ENCODE measurements around the gene CERS2. TPM values are rescaled to one million over a fixed set of nuclear protein-coding genes. Genes with fewer than 3 reads are reported as not detected.

CERS2 gene
- total RNA-seq, 1 donor from 2014 or later: 78.9 TPM

GRCh38 chr1:151010346-151010726, 35.7 kb upstream of the CERS2 start:
- TF ChIP-seq CTCF (IDR thresholded peaks at IDR 0.05; ENCODE audit: borderline replicate concordance): no peak
- Histone ChIP-seq H3K27ac (replicated peaks) (peak overlapping the region; percentile 94), H3K4me3 (no peak overlapping the region), H3K9me3 (replicated peaks) (no peaks in the 10 kb centered on the region), H3K4me1 (peaks cover 88% of the 10 kb centered on the region), H3K27me3 (ENCODE audit: low read depth) (no peaks in the 10 kb centered on the region), H3K36me3 (no peaks in the 10 kb centered on the region)
- no peak for DNase-seq
- intact Hi-C loops (cut with micrococcal nuclease): no loop called here

GRCh38 chr1:151009674-151010345, 35.2 kb upstream of the CERS2 start:
- H3K4me3 ChIP-seq: peak overlapping the region; percentile 79
- intact Hi-C loops (cut with micrococcal nuclease): loop anchor here (10.0 kb wide), 1 partner anchor 55 kb away; the partner anchor contains the start of gene MLLT11

GRCh38 chr1:151009206-151009587, 34.6 kb upstream of the CERS2 start:
- intact Hi-C loops (cut with micrococcal nuclease): loop anchor here (10.0 kb wide), 1 partner anchor 56 kb away; the partner anchor contains the start of gene MLLT11
- Histone ChIP-seq H3K36me3 (no peaks in the 10 kb centered on the region), H3K4me1 (peaks cover 92% of the 10 kb centered on the region), H3K9me3 (replicated peaks) (no peaks in the 10 kb centered on the region), H3K27ac (replicated peaks) (peak overlapping the region; percentile 94), H3K27me3 (ENCODE audit: low read depth) (no peaks in the 10 kb centered on the region), H3K4me3 (peak overlapping the region; percentile 79)
- no peak for DNase-seq
- TF ChIP-seq CTCF (IDR thresholded peaks at IDR 0.05; ENCODE audit: borderline replicate concordance): no peak

More at GRCh38 chr1:151009674-151010345, 35.2 kb upstream of the CERS2 start:
- TF ChIP-seq CTCF (IDR thresholded peaks at IDR 0.05; ENCODE audit: borderline replicate concordance): no peak
- Histone ChIP-seq H3K36me3 (no peaks in the 10 kb centered on the region), H3K4me1 (peaks cover 92% of the 10 kb centered on the region), H3K27ac (replicated peaks) (peak overlapping the region; percentile 94), H3K27me3 (ENCODE audit: low read depth) (no peaks in the 10 kb centered on the region), H3K9me3 (replicated peaks) (no peaks in the 10 kb centered on the region)
- DNase-seq: no peak

GRCh38 chr1:151008244-151009205, 33.9 kb upstream of the CERS2 start, which contains the start of gene PRUNE1:
PRUNE1 (plus strand) TSS chr1:151008449; CDS start chr1:151008633, 184 bp downstream.
- intact Hi-C loops (cut with micrococcal nuclease): loop anchor here (10.0 kb wide), 1 partner anchor 56 kb away; the partner anchor contains the start of gene MLLT11
- no peak for TF ChIP-seq CTCF (IDR thresholded peaks at IDR 0.05; ENCODE audit: borderline replicate concordance)
- H3K4me3 ChIP-seq: peak within 1 kb of the TSS; percentile 79
- H3K4me1 ChIP-seq: peaks cover 93% of the 10 kb centered on the region
- H3K27ac ChIP-seq (replicated peaks): peak within 1 kb of the TSS; percentile 94
- H3K36me3 ChIP-seq: no peaks in the 10 kb centered on the region
- H3K9me3 ChIP-seq (replicated peaks): no peaks in the 10 kb centered on the region
- peak; percentile 97 for DNase-seq
- no peaks in the 10 kb centered on the region for H3K27me3 ChIP-seq (ENCODE audit: low read depth)

GRCh38 chr1:151007853-151008243, 33.2 kb upstream of the CERS2 start:
- no peak for DNase-seq
- no peaks in the 10 kb centered on the region for H3K27me3 ChIP-seq (ENCODE audit: low read depth)
- peak overlapping the region; percentile 79 for H3K4me3 ChIP-seq
- H3K36me3 ChIP-seq: no peaks in the 10 kb centered on the region
- intact Hi-C loops (cut with micrococcal nuclease): loop anchor here (10.0 kb wide), 1 partner anchor 57 kb away; the partner anchor contains the start of gene MLLT11
- H3K27ac ChIP-seq (replicated peaks): peak overlapping the region; percentile 94
- H3K9me3 ChIP-seq (replicated peaks): no peaks in the 10 kb centered on the region
- TF ChIP-seq CTCF (IDR thresholded peaks at IDR 0.05; ENCODE audit: borderline replicate concordance): no peak
- peaks cover 93% of the 10 kb centered on the region for H3K4me1 ChIP-seq
